ENCODE measurements around the gene CD40LG. TPM values are rescaled to one million over a fixed set of nuclear protein-coding genes. Genes with fewer than 3 reads are reported as not detected.

The CD40LG gene
- polyA plus RNA-seq (not detected in 3 replicates), polyA minus RNA-seq (not detected in 3 replicates)
- polyA plus RNA-seq (2011; ENCODE audit: low read depth) = not detected
- polyA plus RNA-seq (2011; cell fraction: cytosol; rRNA removed) = not detected in 2 replicates
- polyA plus RNA-seq (2011; cell fraction: nucleus; rRNA removed) = not detected in 2 replicates
- polyA plus RNA-seq (2012; ENCODE audit: low replicate concordance) = not detected in 2 replicates
- not detected for polyA minus RNA-seq (2011; cell fraction: cytosol; rRNA and poly(A)+ RNA removed)
- polyA minus RNA-seq (2011; cell fraction: nucleus; rRNA and poly(A)+ RNA removed) = not detected in 2 replicates

DNA sequence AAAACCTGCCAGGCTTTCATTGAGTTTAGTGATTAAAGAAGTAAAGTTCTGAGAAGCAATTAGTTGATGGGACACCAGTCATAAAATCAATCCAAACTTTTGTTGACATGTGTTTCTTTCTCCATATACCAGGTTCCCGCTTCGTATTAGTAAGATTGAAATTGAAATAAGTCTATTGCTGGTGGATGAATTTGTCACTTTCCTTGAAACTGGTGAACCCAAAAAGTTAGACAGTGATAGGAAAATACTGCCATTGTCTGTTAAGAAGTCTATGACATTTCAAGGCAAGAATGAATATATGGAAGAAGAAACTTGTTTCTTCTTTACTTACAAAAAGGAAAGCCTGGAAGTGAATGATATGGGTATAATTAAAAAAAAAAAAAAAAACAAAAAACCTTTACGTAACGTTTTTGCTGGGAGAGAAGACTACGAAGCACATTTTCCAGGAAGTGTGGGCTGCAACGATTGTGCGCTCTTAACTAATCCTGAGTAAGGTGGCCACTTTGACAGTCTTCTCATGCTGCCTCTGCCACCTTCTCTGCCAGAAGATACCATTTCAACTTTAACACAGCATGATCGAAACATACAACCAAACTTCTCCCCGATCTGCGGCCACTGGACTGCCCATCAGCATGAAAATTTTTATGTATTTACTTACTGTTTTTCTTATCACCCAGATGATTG, at the start of gene CD40LG:
TSS of gene CD40LG (plus strand) at position 482 of the 684 bp plus-strand sequence. CDS start at position 573, 91 bp downstream.
- H3K4me3 ChIP-seq (ENCODE audit: control insufficient read depth in 2 of 3, extremely low read depth in 1 of 3, insufficient read depth in 2 of 3, low read depth in 1 of 3, low read length in 3 of 3) = no peak within 1 kb of the TSS
- no peaks in the 10 kb centered on the region for H3K9me1 ChIP-seq (ENCODE audit: control insufficient read depth, extremely low read depth, insufficient read depth, low read length)
- H2AFZ ChIP-seq (ENCODE audit: control insufficient read depth, low read length) = no peak within 1 kb of the TSS
- H3K4me1 ChIP-seq (ENCODE audit: control insufficient read depth, extremely low read depth, insufficient read depth, low read length) = no peaks in the 10 kb centered on the region
- no peaks in the 10 kb centered on the region for H3K36me3 ChIP-seq (ENCODE audit: control insufficient read depth in 2 of 2, extremely low read depth in 1 of 2, insufficient read depth in 2 of 2, low read length in 2 of 2)
- no peaks in the 10 kb centered on the region for H4K20me1 ChIP-seq (ENCODE audit: control insufficient read depth, extremely low read depth, insufficient read depth, low read length)
- FAIRE-seq (no peak), DNase-seq (ENCODE audit: low read depth, low spot score) (no peak)
- H3K27ac ChIP-seq (ENCODE audit: control insufficient read depth, insufficient read depth, low read length) = no peak within 1 kb of the TSS
- no peak within 1 kb of the TSS for H3K4me2 ChIP-seq (ENCODE audit: control insufficient read depth, extremely low read depth, insufficient read depth, low read depth, low read length)
- H3K9ac ChIP-seq (ENCODE audit: control insufficient read depth, extremely low read depth, insufficient read depth, low read length) = no peak within 1 kb of the TSS
- dilution Hi-C loops (cut with MboI; ENCODE audit: extremely low pct_ligation_motif_present, low sequenced_read_pairs) = no loop called here
- TF ChIP-seq, protein P1, sequence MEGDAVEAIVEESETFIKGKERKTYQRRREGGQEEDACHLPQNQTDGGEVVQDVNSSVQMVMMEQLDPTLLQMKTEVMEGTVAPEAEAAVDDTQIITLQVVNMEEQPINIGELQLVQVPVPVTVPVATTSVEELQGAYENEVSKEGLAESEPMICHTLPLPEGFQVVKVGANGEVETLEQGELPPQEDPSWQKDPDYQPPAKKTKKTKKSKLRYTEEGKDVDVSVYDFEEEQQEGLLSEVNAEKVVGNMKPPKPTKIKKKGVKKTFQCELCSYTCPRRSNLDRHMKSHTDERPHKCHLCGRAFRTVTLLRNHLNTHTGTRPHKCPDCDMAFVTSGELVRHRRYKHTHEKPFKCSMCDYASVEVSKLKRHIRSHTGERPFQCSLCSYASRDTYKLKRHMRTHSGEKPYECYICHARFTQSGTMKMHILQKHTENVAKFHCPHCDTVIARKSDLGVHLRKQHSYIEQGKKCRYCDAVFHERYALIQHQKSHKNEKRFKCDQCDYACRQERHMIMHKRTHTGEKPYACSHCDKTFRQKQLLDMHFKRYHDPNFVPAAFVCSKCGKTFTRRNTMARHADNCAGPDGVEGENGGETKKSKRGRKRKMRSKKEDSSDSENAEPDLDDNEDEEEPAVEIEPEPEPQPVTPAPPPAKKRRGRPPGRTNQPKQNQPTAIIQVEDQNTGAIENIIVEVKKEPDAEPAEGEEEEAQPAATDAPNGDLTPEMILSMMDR (optimal IDR thresholded peaks at IDR 0.05 in 1 of 3, IDR thresholded peaks at IDR 0.05 in 1 of 3, conservative IDR thresholded peaks at IDR 0.05 in 1 of 3; ENCODE audit: extremely low read depth in 1 of 3, insufficient read depth in 2 of 3, low read length in 3 of 3) = no peak
- TF ChIP-seq EZH2 (IDR thresholded peaks at IDR 0.05; ENCODE audit: low read length) = no peak
- no peaks in the 10 kb centered on the region for H3K27me3 ChIP-seq (ENCODE audit: control insufficient read depth, extremely low read depth, insufficient read depth, low read length)
- H3K79me2 ChIP-seq (ENCODE audit: control insufficient read depth, insufficient read depth, low read length) = no peaks in the 10 kb centered on the region
- H3K9me3 ChIP-seq (ENCODE audit: control insufficient read depth, low read depth, low read length) = no peaks in the 10 kb centered on the region

- Histone ChIP-seq H3K4me1 (ENCODE audit: control insufficient read depth, extremely low read depth, insufficient read depth, low read length) (no peaks in the 10 kb centered on the region), H3K9ac (ENCODE audit: control insufficient read depth, extremely low read depth, insufficient read depth, low read length) (no peak overlapping the region), H3K9me3 (ENCODE audit: control insufficient read depth, low read depth, low read length) (no peaks in the 10 kb centered on the region), H4K20me1 (ENCODE audit: control insufficient read depth, extremely low read depth, insufficient read depth, low read length) (no peaks in the 10 kb centered on the region), H3K79me2 (ENCODE audit: control insufficient read depth, insufficient read depth, low read length) (no peaks in the 10 kb centered on the region), H2AFZ (ENCODE audit: control insufficient read depth, low read length) (no peak overlapping the region), H3K9me1 (ENCODE audit: control insufficient read depth, extremely low read depth, insufficient read depth, low read length) (no peaks in the 10 kb centered on the region), H3K27me3 (ENCODE audit: control insufficient read depth, extremely low read depth, insufficient read depth, low read length) (no peaks in the 10 kb centered on the region), H3K4me3 (ENCODE audit: control insufficient read depth in 2 of 3, extremely low read depth in 1 of 3, insufficient read depth in 2 of 3, low read depth in 1 of 3, low read length in 3 of 3) (no peak overlapping the region), H3K36me3 (ENCODE audit: control insufficient read depth in 2 of 2, extremely low read depth in 1 of 2, insufficient read depth in 2 of 2, low read length in 2 of 2) (no peaks in the 10 kb centered on the region), H3K27ac (ENCODE audit: control insufficient read depth, insufficient read depth, low read length) (no peak overlapping the region), H3K4me2 (ENCODE audit: control insufficient read depth, extremely low read depth, insufficient read depth, low read depth, low read length) (no peak overlapping the region)
- dilution Hi-C loops (cut with MboI; ENCODE audit: extremely low pct_ligation_motif_present, low sequenced_read_pairs) = no loop called here
- no peak for TF ChIP-seq EZH2 (IDR thresholded peaks at IDR 0.05; ENCODE audit: low read length)
- TF ChIP-seq, protein P1 (optimal IDR thresholded peaks at IDR 0.05 in 1 of 3, IDR thresholded peaks at IDR 0.05 in 1 of 3, conservative IDR thresholded peaks at IDR 0.05 in 1 of 3; ENCODE audit: extremely low read depth in 1 of 3, insufficient read depth in 2 of 3, low read length in 3 of 3) = no peak
- DNase-seq (ENCODE audit: low read depth, low spot score) (no peak), FAIRE-seq (no peak)
Observed at GRCh38 chrX:136598631-136599030, 49.3 kb upstream of the CD40LG start.

All from keratinocyte (primary cell).